Osteoblast (primary cell): ENCODE measurements around the gene NPAS1. TPM values are rescaled to one million over a fixed set of nuclear protein-coding genes. Genes with fewer than 3 reads are reported as not detected.

Experiments used
- DNase-seq: peaks from one replicate; pipeline ENCODE4 v3.0.0; 2011; ENCODE audit warnings: low spot score, mixed read lengths; ENCODE audit not compliant: insufficient read length; ENCODE audit errors: missing footprints
- H2AFZ ChIP-seq: 2 replicates; pipeline ENCODE4 v1.6.0; 2011; ENCODE audit warnings: mild to moderate bottlenecking, low read length
- H3K27ac ChIP-seq: 2 replicates; pipeline ENCODE4 v1.5.1; 2011; ENCODE audit warnings: mild to moderate bottlenecking, low read depth, low read length, moderate library complexity
- H3K27me3 ChIP-seq: 2 replicates; pipeline ENCODE4 v1.6.0; 2012; ENCODE audit warnings: mild to moderate bottlenecking, control low read depth, inconsistent platforms, low read length, moderate library complexity; ENCODE audit not compliant: insufficient read depth
- H3K36me3 ChIP-seq: 2 replicates; pipeline ENCODE4 v1.5.1; 2011; ENCODE audit warnings: mild to moderate bottlenecking, low read length, control low read depth, moderate library complexity; ENCODE audit not compliant: insufficient read depth
- H3K4me1 ChIP-seq: 2 replicates; pipeline ENCODE4 v1.5.1; 2011; ENCODE audit warnings: mild to moderate bottlenecking, low read length, control low read depth, moderate library complexity; ENCODE audit not compliant: insufficient read depth
- H3K4me2 ChIP-seq: 2 replicates; pipeline ENCODE4 v1.6.0; 2011; ENCODE audit warnings: mild to moderate bottlenecking, low read length; ENCODE audit not compliant: insufficient read depth
- H3K4me3 ChIP-seq: fragments of 200-600 bp; sonication (generic); 3 replicates; pipeline ENCODE4 v1.5.1; 2012; ENCODE audit warnings: mild to moderate bottlenecking, low read length, inconsistent platforms; ENCODE audit not compliant: insufficient read depth
- H3K79me2 ChIP-seq: 2 replicates; pipeline ENCODE4 v1.6.0; 2012; ENCODE audit warnings: mild to moderate bottlenecking, low read length, control low read depth, inconsistent platforms; ENCODE audit not compliant: insufficient read depth
- H3K9me3 ChIP-seq: 2 replicates; pipeline ENCODE4 v1.5.1; 2011; ENCODE audit warnings: low read depth, low read length, control low read depth
- H4K20me1 ChIP-seq: 2 replicates; pipeline ENCODE4 v1.6.0; 2012; ENCODE audit warnings: mild to moderate bottlenecking, low read length, control low read depth; ENCODE audit not compliant: insufficient read depth
- CTCF ChIP-seq: IDR thresholded peaks from 2 replicates; pipeline ENCODE4 v1.5.1; 2011; ENCODE audit warnings: mild to moderate bottlenecking, low read depth, low read length, moderate library complexity; ENCODE audit errors: extremely low read depth
- total RNA-seq: library from RNA; depleted of rRNA; stranded (reverse); fragments of >200 nt; gene quantifications from 2 replicates; pipeline ENCODE4 v1.2.3, GENCODE V29; 2012

Gene NPAS1
- total RNA-seq, 1 donor, result 0.72 TPM

- peaks cover 45% of the 10 kb centered on the region for H3K79me2 ChIP-seq
- peaks cover 30% of the 10 kb centered on the region for H3K36me3 ChIP-seq
- TF ChIP-seq CTCF, result no peak
- H3K4me2 ChIP-seq, result no peak overlapping the region
- H3K27me3 ChIP-seq, result no peaks in the 10 kb centered on the region
- H3K4me1 ChIP-seq, result peaks cover 39% of the 10 kb centered on the region
- no peak overlapping the region for H3K4me3 ChIP-seq
- no peaks in the 10 kb centered on the region for H4K20me1 ChIP-seq
- H3K9me3 ChIP-seq, result no peaks in the 10 kb centered on the region
- H2AFZ ChIP-seq, result no peak overlapping the region
- DNase-seq, result no peak
- peak overlapping the region; percentile 85 for H3K27ac ChIP-seq
Observed at GRCh38 chr19:46985542-46986415, 33.9 kb upstream of the NPAS1 start.

GRCh38 chr19:46988614-46989230 lies 30.9 kb upstream of the NPAS1 start:
- H3K27me3 ChIP-seq, result no peaks in the 10 kb centered on the region
- H3K4me1 ChIP-seq, result peaks cover 22% of the 10 kb centered on the region
- H3K4me2 ChIP-seq, result no peak overlapping the region
- no peaks in the 10 kb centered on the region for H3K9me3 ChIP-seq
- peaks cover 59% of the 10 kb centered on the region for H3K36me3 ChIP-seq
- H3K4me3 ChIP-seq, result no peak overlapping the region
- TF ChIP-seq CTCF, result no peak
- H2AFZ ChIP-seq, result no peak overlapping the region
- H3K27ac ChIP-seq, result peak overlapping the region; percentile 71
- no peak for DNase-seq
- H3K79me2 ChIP-seq, result peaks cover 50% of the 10 kb centered on the region
- no peaks in the 10 kb centered on the region for H4K20me1 ChIP-seq

DNA sequence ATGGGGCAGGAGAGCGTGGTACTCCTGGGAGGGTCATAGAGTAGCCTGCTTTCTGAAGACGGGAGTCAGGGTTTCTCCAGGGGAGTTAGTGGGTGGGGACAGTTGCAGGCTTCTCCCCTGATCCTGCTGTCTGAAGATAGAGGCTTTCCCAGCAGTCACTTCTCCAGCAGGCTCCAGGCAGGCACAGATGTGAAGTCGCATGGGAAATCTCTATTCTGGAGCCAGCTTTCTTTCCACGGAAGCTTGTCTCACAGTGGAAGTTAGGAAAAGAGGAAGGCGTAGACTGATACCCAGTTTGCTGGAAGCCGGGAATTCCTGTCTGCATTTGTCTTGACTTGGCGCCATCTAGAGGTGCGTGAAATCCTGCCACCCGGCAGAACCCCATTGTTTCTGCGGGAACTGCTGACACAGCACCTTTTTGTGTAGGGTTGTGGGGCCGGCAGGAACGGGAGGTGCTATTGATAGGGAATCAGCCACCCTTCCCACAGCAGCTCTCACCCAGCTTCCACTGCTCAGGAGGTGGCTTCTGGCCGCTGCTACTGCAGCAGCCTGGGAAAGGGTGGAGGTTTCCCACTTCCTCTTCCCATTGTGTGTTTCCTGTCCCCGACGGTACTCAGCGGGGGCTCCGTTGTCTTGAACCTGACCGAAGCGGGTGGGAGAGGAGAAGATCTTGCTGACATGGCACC lies 28.5 kb upstream of the NPAS1 start:
- peak; percentile 97 for DNase-seq
- Histone ChIP-seq H3K4me3 (no peak overlapping the region), H2AFZ (peak overlapping the region; percentile 17), H3K79me2 (peaks cover 40% of the 10 kb centered on the region), H3K36me3 (peaks cover 69% of the 10 kb centered on the region), H3K4me1 (peaks cover 6% of the 10 kb centered on the region), H4K20me1 (peaks cover 2% of the 10 kb centered on the region), H3K27me3 (no peaks in the 10 kb centered on the region), H3K4me2 (peak overlapping the region; percentile 29), H3K9me3 (no peaks in the 10 kb centered on the region), H3K27ac (peak overlapping the region; percentile 71)
- TF ChIP-seq CTCF, result peak; percentile 90
